GM21423 (cell line): Measurements from ENCODE around the gene SPINT3.
A peak's percentile ranks its signal among the peaks of the same experiment; 100 is the strongest.
"Not testable (repeated sequence)": the region's sequence is repeated elsewhere in the genome, so short reads cannot be mapped to it uniquely, and the experiment has no call there.

Source experiments
- ATAC-seq: cut with Tn5 transposase; IDR thresholded peaks from one replicate; pipeline ENCODE4 v1.9.1; 2021; ENCODE audit warnings: mild to moderate bottlenecking, moderate library complexity; ENCODE audit not compliant: unreplicated experiment

Gene SPINT3

GRCh38 chr20:45503403-45503802 lies 12.0 kb downstream of the SPINT3 start:
- ATAC-seq: no peak

- ATAC-seq: no peak
These were observed 12.9 kb downstream of the SPINT3 start for GRCh38 chr20:45502561-45502960.

- no peak for ATAC-seq
These were observed 13.8 kb downstream of the SPINT3 start for GRCh38 chr20:45501600-45501999.

- no peak for ATAC-seq
These were observed 15.4 kb downstream of the SPINT3 start for GRCh38 chr20:45500022-45500421.

DNA sequence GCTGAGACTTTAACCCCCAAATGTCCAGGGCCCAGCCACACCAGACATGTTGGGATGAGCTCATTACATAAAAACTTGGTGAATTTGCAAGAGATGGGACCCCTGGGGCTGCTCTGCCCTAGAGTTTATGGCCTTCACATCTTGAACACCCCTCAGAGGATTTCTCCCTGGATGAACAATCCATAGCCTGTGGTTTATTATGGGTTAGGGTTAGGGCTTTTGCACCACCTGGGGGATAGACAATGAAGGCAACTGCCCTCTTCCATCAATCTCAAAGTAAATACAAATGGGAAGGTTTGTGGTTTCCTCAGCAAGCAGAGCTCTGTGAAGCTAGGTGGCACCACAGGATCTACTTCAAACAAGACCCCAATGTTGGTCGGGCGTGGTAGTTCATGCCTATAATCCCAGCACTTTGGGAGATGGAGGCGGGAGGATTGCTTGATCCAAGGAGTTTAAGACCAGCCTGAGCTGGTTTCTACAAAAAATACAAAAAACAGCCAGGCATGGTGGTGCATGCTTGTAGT lies 17.4 kb downstream of the SPINT3 start:
- no peak for ATAC-seq

DNA sequence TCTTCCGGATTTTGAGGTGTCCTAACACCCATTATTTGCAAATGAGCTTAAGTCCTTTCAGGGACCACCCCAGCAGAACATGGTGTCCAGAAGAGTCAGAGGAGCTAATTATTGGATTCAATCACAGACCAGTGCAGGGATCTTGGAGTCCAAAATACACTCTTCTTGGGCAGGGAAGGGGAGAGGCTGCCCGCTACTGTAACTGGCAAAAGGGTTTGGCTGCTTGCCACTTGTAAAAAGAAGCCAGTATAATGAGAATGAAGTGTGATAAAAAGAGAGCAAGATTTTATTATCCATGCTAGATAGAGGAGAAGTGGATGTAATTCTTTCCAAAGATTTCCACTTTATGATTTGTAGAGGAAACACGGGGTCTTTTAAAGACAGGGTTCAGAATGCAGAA lies 19.3 kb downstream of the SPINT3 start:
- ATAC-seq: no peak

DNA sequence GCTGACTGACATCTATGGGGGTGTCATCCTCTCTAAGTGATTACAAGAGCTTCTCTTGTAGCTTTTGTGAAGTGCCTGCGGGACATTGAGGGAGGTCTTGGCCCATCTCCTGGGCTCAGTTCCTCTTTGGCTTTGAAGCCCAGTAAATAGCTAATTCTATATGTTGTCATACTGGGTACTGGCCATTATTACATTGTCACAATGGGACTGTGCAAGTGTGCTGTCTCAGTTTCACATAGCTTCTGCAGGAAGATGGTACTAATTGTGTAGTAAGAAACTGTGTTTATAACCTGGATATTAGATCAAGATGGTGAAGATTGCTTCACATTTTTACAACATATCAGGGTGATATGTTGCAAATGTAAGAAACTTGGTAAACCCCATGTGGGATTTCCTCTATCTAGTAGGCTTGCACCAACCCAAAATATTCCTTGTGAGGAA lies 19.9 kb downstream of the SPINT3 start:
- ATAC-seq: no peak

DNA sequence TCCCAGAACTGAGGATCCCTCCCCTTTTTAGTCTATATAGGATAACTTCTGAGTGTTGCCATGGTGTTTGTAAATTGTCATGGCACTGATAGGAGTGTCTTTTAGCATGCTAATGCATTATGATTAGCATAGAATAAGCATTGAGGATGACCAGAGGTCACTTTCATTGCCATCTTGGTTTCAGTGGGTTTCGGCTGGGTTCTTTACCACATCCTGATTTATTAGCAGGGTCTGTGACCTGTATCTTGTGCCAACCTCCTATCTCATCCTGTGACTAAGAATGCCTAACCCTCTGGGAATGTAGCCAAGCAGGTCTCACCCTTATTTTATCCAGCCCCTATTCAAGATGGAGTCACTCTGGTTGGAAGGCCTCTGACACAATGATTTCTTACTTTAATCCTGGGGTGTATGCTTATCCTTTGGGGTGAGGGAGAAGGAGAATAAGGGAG lies 26.3 kb downstream of the SPINT3 start:
- no peak for ATAC-seq

- no peak for ATAC-seq
These were observed 28.2 kb downstream of the SPINT3 start for GRCh38 chr20:45487231-45487635.

GRCh38 chr20:45485388-45485787 lies 30.0 kb downstream of the SPINT3 start:
- no peak for ATAC-seq

GRCh38 chr20:45484676-45485075 lies 30.7 kb downstream of the SPINT3 start:
- ATAC-seq: no peak

DNA sequence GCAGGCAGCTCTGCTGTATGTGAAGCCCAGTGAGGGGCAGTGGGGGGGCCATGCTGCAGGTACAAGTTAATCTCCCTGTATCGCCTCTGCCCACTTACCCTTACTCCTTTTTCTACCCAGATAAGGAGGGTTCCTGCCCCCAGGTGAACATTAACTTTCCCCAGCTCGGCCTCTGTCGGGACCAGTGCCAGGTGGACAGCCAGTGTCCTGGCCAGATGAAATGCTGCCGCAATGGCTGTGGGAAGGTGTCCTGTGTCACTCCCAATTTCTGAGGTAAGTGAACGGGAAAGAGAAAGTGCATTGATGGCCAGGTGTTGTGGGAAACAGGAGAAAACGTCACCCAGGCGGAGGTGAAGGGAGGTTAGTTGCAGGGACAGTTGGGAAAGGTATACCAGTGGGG lies 35.6 kb downstream of the SPINT3 start:
- no peak for ATAC-seq

DNA sequence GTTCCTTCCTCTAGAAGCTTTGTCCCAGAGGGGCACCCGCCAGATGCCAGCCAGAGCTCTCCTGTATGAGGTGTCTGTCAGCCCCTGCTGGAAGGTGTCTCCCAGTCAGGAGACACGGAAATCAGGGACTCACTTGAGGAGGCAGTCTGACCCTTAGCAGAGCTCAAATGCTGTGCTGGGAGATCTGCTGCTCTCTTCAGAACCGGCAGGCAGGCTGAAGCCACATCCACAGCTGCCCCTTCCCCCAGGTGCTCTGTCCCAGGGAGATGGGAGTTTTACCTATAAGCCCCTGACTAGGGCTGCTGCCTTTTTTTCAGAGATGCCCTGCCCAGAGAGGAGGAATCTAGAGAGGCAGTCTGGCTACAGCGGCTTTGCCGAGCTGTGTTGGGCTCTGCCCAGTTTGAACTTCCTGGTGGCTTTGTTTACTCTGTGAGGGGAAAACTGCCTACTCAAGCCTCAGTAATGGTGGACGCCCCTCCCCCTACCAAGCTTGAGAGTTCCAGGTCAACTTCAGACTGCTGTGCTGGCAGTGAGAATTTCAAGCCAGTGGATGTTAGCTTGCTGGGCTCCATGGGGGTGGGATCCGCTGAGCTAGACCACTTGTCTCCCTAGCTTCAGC lies 37.8 kb downstream of the SPINT3 start:
- not testable (repeated sequence) for ATAC-seq

DNA sequence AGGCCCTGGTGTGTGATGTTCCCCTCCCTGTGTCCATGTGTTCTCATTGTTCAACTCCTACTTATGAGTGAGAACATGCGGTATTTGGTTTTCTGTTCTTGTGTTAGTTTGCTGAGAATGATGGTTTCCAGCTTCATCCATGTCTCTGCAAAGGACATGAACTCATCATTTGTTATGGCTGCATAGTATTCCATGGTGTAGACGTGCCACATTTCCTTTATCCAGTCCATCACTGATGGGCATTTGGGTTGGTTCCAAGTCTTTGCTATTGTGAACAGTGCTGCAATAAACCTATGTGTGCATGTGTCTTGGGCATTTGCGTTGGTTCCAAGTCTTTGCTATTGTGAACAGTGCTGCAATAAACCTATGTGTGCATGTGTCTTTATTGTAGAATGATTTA lies 43.1 kb downstream of the SPINT3 start:
- not testable (repeated sequence) for ATAC-seq

GRCh38 chr20:45470937-45471336 lies 44.5 kb downstream of the SPINT3 start:
- ATAC-seq: peak; percentile 10

DNA sequence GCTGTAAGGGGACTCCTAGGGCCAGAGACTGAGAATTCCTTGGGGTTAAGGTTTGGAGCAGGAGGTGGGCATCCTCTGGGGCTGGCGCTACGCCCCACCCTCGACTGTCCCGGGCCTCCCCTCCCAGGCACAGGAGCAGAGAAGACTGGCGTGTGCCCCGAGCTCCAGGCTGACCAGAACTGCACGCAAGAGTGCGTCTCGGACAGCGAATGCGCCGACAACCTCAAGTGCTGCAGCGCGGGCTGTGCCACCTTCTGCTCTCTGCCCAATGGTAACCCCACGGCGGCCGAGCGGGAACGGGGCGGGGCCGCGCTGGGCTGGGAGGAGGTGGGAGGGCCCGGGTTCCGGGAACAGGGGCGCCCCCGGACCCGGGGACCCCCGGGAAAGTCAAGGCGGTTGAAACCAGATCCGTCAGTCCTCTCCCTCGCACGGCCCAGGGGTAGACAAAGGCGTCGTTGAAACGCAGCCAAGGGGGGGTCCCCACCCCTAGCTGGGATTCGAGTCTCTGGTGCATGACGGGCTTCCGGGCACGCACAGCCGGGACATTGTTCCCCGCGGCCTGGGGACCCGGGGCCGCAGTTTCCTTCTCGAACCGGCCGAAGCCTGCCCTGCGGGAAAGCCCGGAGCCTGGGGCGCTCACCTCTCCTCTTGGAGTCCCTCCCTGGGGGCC lies 45.0 kb downstream of the SPINT3 start:
- peak; percentile 60 for ATAC-seq

- ATAC-seq: no peak
These were observed 45.8 kb downstream of the SPINT3 start, which contains the start of gene WFDC2 for GRCh38 chr20:45469336-45470261. TSS of gene WFDC2 (plus strand) at chr20:45469753. CDS start at chr20:45469782, 29 bp downstream.

DNA sequence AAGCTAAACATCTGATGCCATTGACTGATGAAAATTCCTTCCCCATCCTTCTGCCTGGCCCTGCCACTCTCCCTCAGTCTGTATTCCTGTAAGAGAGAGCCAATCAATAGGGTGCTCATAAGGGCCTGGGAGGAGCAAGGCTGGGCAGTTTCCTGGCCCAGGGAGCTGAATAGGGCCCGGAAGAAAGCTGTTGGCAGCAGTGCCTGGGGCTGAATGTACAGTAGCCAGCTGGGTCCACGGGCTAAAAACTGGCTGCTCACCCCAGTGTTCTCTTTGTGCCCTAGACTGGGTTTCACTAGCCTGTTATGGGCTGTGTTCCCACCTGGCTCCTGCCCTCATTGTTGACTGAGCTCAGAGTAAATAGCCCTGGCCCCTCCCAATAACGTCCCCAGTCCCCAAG lies 47.6 kb downstream of the SPINT3 start:
- no peak for ATAC-seq

- ATAC-seq: no peak
These were observed 48.2 kb downstream of the SPINT3 start for GRCh38 chr20:45467172-45467571.

GRCh38 chr20:45465491-45466266 lies 49.7 kb downstream of the SPINT3 start:
- ATAC-seq: no peak
